ENCODE measurements around the gene MEN1. TPM values are rescaled to one million over a fixed set of nuclear protein-coding genes. Genes with fewer than 3 reads are reported as not detected.

Gene MEN1
- total RNA-seq, 2 donors from 2014 or later = 11.6 to 16.0 TPM

DNA sequence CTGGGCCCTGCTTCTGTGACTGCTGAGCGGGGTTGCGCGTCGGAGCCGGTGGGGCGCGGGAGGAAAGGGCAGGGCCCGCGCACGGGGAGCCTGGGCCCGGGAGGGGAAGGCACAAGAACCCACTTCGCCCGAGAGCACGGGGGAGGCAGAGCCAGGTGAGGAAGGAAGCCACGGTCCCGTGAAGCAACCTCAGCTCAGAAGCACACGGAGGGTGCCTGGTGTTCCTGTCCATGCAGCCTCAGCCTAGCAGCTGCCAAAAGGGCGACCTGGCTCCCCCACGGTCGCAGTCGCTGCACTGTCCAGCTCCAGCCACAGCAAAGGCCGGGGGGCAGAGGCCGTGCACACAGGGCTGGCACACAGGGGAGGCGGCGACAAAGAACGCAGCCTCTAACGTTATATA, 43.4 kb upstream of the MEN1 start:
- H3K9me3 ChIP-seq = no peaks in the 10 kb centered on the region
- H3K27ac ChIP-seq = peak overlapping the region; percentile 83 to 96
- ATAC-seq (ENCODE audit: insufficient number of reproducible peaks, low FRiP score, low read depth) (no peak), DNase-seq (ENCODE audit: low spot score) (no peak)
- TF ChIP-seq, protein P1, sequence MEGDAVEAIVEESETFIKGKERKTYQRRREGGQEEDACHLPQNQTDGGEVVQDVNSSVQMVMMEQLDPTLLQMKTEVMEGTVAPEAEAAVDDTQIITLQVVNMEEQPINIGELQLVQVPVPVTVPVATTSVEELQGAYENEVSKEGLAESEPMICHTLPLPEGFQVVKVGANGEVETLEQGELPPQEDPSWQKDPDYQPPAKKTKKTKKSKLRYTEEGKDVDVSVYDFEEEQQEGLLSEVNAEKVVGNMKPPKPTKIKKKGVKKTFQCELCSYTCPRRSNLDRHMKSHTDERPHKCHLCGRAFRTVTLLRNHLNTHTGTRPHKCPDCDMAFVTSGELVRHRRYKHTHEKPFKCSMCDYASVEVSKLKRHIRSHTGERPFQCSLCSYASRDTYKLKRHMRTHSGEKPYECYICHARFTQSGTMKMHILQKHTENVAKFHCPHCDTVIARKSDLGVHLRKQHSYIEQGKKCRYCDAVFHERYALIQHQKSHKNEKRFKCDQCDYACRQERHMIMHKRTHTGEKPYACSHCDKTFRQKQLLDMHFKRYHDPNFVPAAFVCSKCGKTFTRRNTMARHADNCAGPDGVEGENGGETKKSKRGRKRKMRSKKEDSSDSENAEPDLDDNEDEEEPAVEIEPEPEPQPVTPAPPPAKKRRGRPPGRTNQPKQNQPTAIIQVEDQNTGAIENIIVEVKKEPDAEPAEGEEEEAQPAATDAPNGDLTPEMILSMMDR (IDR thresholded peaks at IDR 0.05) = no peak
- peaks cover 47 to 83% of the 10 kb centered on the region in 2 donors for H3K4me1 ChIP-seq (ENCODE audit: control insufficient read depth in 1 of 2, low read depth in 2 of 2)
- H3K27me3 ChIP-seq (replicated peaks; ENCODE audit: insufficient read depth) = no peaks in the 10 kb centered on the region
- peaks cover 21% of the 10 kb centered on the region for H3K36me3 ChIP-seq
- H3K4me3 ChIP-seq = no peak overlapping the region

DNA sequence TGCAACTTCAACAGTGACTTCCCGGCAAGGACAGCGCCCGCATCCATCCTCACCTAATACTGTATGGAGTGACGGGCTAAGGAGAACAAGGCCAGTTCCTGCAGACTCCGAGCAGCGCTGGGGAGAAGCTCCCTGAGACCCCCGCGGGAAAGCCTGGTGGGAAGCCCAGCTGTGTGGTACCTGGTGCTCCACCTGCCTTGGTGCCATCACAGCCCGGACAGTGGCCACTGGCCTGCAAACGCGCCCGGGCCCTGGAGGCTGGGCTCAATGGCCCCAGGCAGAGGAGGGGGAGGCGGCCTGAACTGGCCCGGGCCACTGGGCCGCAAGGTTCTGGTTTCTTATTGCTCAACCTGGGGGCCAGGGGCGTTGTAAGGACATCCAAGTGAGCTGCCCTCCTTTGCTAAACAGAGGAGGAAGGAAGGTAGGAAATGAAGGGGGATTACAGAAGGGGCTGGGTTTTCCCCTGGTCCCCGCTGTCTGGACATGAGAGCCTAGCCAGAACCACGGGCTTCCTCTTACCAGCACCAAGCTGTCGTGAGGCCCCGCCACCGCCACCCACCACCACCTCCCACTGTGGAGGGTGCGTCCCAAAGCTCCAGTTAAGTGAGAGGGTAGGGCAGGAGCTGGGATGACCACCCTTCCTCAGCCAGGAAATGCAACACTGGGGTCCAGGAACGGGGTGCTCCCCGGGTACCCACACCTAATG, 42.6 kb upstream of the MEN1 start:
- no peak overlapping the region for H3K4me3 ChIP-seq
- H3K36me3 ChIP-seq = peaks cover 18% of the 10 kb centered on the region
- DNase-seq (ENCODE audit: low spot score) (no peak), ATAC-seq (ENCODE audit: insufficient number of reproducible peaks, low FRiP score, low read depth) (no peak)
- H3K9me3 ChIP-seq = no peaks in the 10 kb centered on the region
- peak overlapping the region; percentile 83 to 96 for H3K27ac ChIP-seq
- no peaks in the 10 kb centered on the region for H3K27me3 ChIP-seq (replicated peaks; ENCODE audit: insufficient read depth)
- H3K4me1 ChIP-seq (ENCODE audit: control insufficient read depth in 1 of 2, low read depth in 2 of 2) = peaks cover 47 to 80% of the 10 kb centered on the region in 2 donors
- TF ChIP-seq, protein P1 (IDR thresholded peaks at IDR 0.05) = no peak

DNA sequence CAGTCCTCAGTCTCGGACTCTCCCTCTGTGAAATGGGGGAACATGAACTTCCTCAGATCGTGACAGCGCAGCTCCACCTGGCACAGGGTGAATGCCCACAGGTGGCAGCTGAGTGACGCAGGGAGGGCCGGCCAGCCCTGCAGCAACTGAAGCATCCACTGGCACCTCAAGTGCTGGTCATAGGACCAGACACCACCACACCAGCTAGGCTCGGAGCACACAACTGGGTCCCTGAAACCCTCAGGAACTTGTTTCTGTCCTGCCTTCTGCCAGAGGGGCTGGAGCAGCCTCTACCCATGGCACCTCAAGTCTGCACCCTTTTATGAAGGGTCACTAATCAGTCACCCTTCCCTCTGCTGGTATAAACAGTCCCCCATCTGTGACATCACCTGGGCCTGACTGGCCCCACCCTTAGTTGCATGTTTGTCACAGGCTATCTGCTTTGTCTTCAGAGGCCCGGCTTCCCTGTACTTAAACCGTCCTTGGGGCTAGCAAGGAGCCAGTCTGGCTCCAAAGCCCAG, 41.5 kb upstream of the MEN1 start:
- ATAC-seq (ENCODE audit: insufficient number of reproducible peaks, low FRiP score, low read depth) = no peak
- Histone ChIP-seq H3K4me3 (no peak overlapping the region), H3K27ac (peak overlapping the region; percentile 69 to 96)

DNA sequence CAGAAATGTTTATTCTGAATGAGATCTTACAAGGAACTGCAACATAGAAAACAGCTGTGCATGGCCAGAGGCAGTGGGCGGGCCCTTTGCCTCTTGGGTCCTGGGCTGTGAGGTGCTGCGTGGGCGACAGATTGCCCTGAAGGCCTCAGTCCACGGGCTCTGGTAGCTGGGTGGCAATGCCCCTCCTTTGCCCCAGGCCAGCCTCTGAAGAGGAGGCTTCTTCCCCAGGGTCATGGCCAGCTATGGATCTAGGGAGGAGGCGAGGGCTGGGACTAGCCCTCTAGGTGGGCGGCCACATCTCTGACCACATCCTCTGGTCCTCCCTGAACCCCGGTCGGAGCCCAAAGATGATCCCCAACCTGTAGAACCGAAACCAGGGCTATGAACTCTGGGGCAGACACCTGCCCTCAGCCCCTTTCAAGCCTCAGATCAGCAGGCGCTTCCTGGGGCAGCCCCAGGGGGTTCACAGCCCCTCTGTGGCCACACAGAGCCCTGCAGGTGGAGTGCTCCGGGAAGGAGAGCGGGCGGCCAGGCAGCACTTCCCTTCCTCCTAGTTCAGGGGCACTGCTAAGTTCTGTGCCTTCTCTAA, 40.7 kb upstream of the MEN1 start:
- H3K4me1 ChIP-seq (ENCODE audit: control insufficient read depth in 1 of 2, low read depth in 2 of 2) = peaks cover 33 to 68% of the 10 kb centered on the region in 2 donors
- TF ChIP-seq, protein P1 (IDR thresholded peaks at IDR 0.05) = no peak

More for the DNA sequence above, 41.5 kb upstream of the MEN1 start:
- H3K27me3 ChIP-seq (replicated peaks; ENCODE audit: insufficient read depth) = no peaks in the 10 kb centered on the region
- DNase-seq (ENCODE audit: low spot score) = no peak
- peaks cover 18% of the 10 kb centered on the region for H3K36me3 ChIP-seq
- no peaks in the 10 kb centered on the region for H3K9me3 ChIP-seq
- peaks cover 41 to 76% of the 10 kb centered on the region in 2 donors for H3K4me1 ChIP-seq (ENCODE audit: control insufficient read depth in 1 of 2, low read depth in 2 of 2)
- TF ChIP-seq, protein P1 (IDR thresholded peaks at IDR 0.05) = no peak

DNA sequence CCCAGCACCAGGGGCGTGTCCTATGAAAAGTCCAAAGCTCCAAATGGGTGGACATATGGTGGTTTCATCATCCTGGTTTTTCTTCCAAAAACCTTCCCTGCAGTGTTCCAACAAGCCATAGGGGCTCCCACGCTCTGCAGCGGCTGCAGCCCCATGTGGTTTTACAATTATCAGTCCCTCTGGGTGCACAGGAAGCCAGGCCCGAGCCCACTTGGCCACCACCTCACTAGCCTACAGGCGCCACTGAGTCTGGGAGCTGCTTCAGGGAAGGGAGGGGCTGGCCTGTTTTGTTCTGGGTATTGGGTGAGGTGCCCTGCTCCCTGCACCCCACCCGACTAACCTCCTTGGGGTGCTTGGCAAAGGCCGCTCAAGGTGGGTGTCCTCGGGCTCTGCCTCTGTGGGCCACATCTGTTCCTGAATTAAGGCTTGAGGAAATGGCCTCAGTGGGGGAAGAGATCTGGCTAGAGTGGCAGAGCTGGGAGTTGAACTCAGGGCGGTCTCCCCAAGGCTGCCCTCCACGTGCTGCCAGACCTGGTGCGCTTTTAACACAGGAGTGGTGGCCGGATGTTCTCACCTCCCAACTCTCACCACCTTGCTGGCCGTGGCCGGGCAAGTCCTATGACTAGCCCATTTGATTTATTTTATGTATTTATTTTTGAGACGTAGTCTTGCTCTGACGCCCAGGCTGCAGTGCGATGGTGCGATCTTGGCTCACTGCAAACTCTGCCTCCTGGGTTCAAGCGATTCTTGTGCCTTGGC, 39.4 kb upstream of the MEN1 start:
- peaks cover 18% of the 10 kb centered on the region for H3K36me3 ChIP-seq
- DNase-seq (ENCODE audit: low spot score) (no peak), ATAC-seq (ENCODE audit: insufficient number of reproducible peaks, low FRiP score, low read depth) (no peak)
- TF ChIP-seq, protein P1 (IDR thresholded peaks at IDR 0.05) = peak; percentile 13
- no peaks in the 10 kb centered on the region for H3K9me3 ChIP-seq
- H3K4me3 ChIP-seq = no peak overlapping the region
- no peaks in the 10 kb centered on the region for H3K27me3 ChIP-seq (replicated peaks; ENCODE audit: insufficient read depth)
- peak overlapping the region; percentile 54 to 57 for H3K27ac ChIP-seq
- H3K4me1 ChIP-seq (ENCODE audit: control insufficient read depth in 1 of 2, low read depth in 2 of 2) = peaks cover 22 to 58% of the 10 kb centered on the region in 2 donors

More for the DNA sequence above, 40.7 kb upstream of the MEN1 start:
- Histone ChIP-seq H3K27me3 (replicated peaks; ENCODE audit: insufficient read depth) (no peaks in the 10 kb centered on the region), H3K36me3 (peaks cover 18% of the 10 kb centered on the region), H3K27ac (peak overlapping the region; percentile 69 to 96), H3K9me3 (no peaks in the 10 kb centered on the region), H3K4me3 (no peak overlapping the region)
- ATAC-seq (ENCODE audit: insufficient number of reproducible peaks, low FRiP score, low read depth) (no peak), DNase-seq (ENCODE audit: low spot score) (no peak)

Data from thoracic aorta (tissue), 2 donors.